Thymus (tissue), 11 donors: Measurements from ENCODE around the gene SIM2. TPM values are rescaled to one million over a fixed set of nuclear protein-coding genes. Genes with fewer than 3 reads are reported as not detected.

Source experiments
- DNase-seq, 9 donors: peaks; one replicate each; pipeline ENCODE4 v3.0.0-alpha.2; 2013; ENCODE audit warnings: low spot score in 9 of 9, low read depth in 6 of 9, missing footprints in 1 of 9
- H3K27ac ChIP-seq, 2 donors: one replicate each; pipeline ENCODE4 v1.5.1; 2013; ENCODE audit warnings: control low read depth in 1 of 2, low read depth in 1 of 2, low read length in 1 of 2, mild to moderate bottlenecking in 1 of 2, moderate library complexity in 1 of 2
- H3K27me3 ChIP-seq, 2 donors: one replicate each; pipeline ENCODE4 v1.5.1; 2013; ENCODE audit warnings: low read length in 1 of 2; ENCODE audit not compliant: control insufficient read depth in 2 of 2, insufficient read depth in 1 of 2
- H3K36me3 ChIP-seq, 2 donors: one replicate each; pipeline ENCODE4 v1.5.1; 2013; ENCODE audit warnings: low read length in 1 of 2, mild to moderate bottlenecking in 1 of 2, moderate library complexity in 1 of 2; ENCODE audit not compliant: control insufficient read depth in 2 of 2, insufficient read depth in 2 of 2
- H3K4me1 ChIP-seq, 2 donors: one replicate each; pipeline ENCODE4 v1.5.1; 2013; ENCODE audit warnings: low read length in 2 of 2; ENCODE audit not compliant: control insufficient read depth in 2 of 2, insufficient read depth in 2 of 2
- H3K4me3 ChIP-seq, 2 donors: one replicate each; pipeline ENCODE4 v1.5.1; 2013; ENCODE audit warnings: low read length in 2 of 2, control low read depth in 1 of 2, mild to moderate bottlenecking in 1 of 2
- H3K9me3 ChIP-seq, 2 donors: one replicate each; pipeline ENCODE4 v1.5.1; 2013; ENCODE audit warnings: low read length in 1 of 2, mild to moderate bottlenecking in 1 of 2; ENCODE audit not compliant: control insufficient read depth in 2 of 2, insufficient read depth in 1 of 2
- WGBS: extraction: QIAGEN DNeasy Blood & Tissue Kit; methylation state at CpG from one replicate; pipeline ENCODE4 v1.1.7; 2013; 5-methylcytosine and 5-hydroxymethylcytosine counted together
- polyA plus RNA-seq: library from polyadenylated mRNA; stranded (reverse); fragments of 200-250 nt; gene quantifications from one replicate; pipeline ENCODE4 v1.2.3, GENCODE V29; 2013
- total RNA-seq: library from RNA; stranded (reverse); fragments of 120-200 nt; gene quantifications from one replicate; pipeline ENCODE4 v1.2.4, GENCODE V29; 2013
- donor health status: healthy.

The SIM2 gene
- total and polyA plus RNA-seq, 2 donors, result 0.07 TPM; not detected in 1

- Histone ChIP-seq H3K27me3 (peaks cover 49 to 75% of the 10 kb centered on the region in 2 donors), H3K27ac (no peak overlapping the region), H3K4me3 (peak overlapping the region in 1 of 2 donors; percentile 32), H3K4me1 (peaks cover 3 to 4% of the 10 kb centered on the region in 2 donors), H3K9me3 (no peaks in the 10 kb centered on the region), H3K36me3 (no peaks in the 10 kb centered on the region)
- peak in 1 of 9 donors; percentile 20 for DNase-seq
- 3% methylated on average over 80 of the region's 80 CpGs for WGBS
Measured at GRCh38 chr21:36747815-36748383, 49.0 kb downstream of the SIM2 start.

GRCh38 chr21:36749935-36750575 is 51.1 kb downstream of the SIM2 start:
- no peaks in the 10 kb centered on the region for H3K36me3 ChIP-seq
- H3K4me1 ChIP-seq, result peaks cover 3 to 4% of the 10 kb centered on the region in 2 donors
- H3K27ac ChIP-seq, result no peak overlapping the region
- whole genome bisulfite sequencing, result 91% methylated on average over 14 of the region's 14 CpGs
- no peak for DNase-seq
- no peaks in the 10 kb centered on the region for H3K9me3 ChIP-seq
- H3K4me3 ChIP-seq, result no peak overlapping the region
- peaks cover 47 to 55% of the 10 kb centered on the region in 2 donors for H3K27me3 ChIP-seq

GRCh38 chr21:36750576-36750959 is 51.7 kb downstream of the SIM2 start:
- 98% methylated on average over 2 of the region's 2 CpGs for WGBS
- H3K27ac ChIP-seq, result no peak overlapping the region
- no peaks in the 10 kb centered on the region for H3K36me3 ChIP-seq
- no peak for DNase-seq
- H3K27me3 ChIP-seq, result peaks cover 42 to 50% of the 10 kb centered on the region in 2 donors
- H3K4me1 ChIP-seq, result peaks cover 3 to 4% of the 10 kb centered on the region in 2 donors
- no peaks in the 10 kb centered on the region for H3K9me3 ChIP-seq
- no peak overlapping the region for H3K4me3 ChIP-seq

GRCh38 chr21:36751383-36751782 is 52.5 kb downstream of the SIM2 start:
- WGBS, result 85% methylated on average over 10 of the region's 10 CpGs
- no peak overlapping the region for H3K27ac ChIP-seq
- DNase-seq, result no peak

GRCh38 chr21:36753556-36753955 is 54.6 kb downstream of the SIM2 start:
- Histone ChIP-seq H3K4me1 (no peaks in the 10 kb centered on the region), H3K27me3 (peaks cover 14 to 24% of the 10 kb centered on the region in 2 donors), H3K36me3 (no peaks in the 10 kb centered on the region), H3K9me3 (no peaks in the 10 kb centered on the region), H3K27ac (no peak overlapping the region), H3K4me3 (no peak overlapping the region)
- DNase-seq, result no peak
- 98% methylated on average over 3 of the region's 3 CpGs for WGBS

More at GRCh38 chr21:36751383-36751782, 52.5 kb downstream of the SIM2 start:
- H3K27me3 ChIP-seq, result peaks cover 35 to 42% of the 10 kb centered on the region in 2 donors
- H3K9me3 ChIP-seq, result no peaks in the 10 kb centered on the region
- H3K4me1 ChIP-seq, result peaks cover 3 to 4% of the 10 kb centered on the region in 2 donors
- no peak overlapping the region for H3K4me3 ChIP-seq
- H3K36me3 ChIP-seq, result no peaks in the 10 kb centered on the region

- no peaks in the 10 kb centered on the region for H3K36me3 ChIP-seq
Measured at GRCh38 chr21:36754241-36754898, 55.5 kb downstream of the SIM2 start.

GRCh38 chr21:36756527-36756926 is 57.6 kb downstream of the SIM2 start:
- DNase-seq, result no peak
- no peak overlapping the region for H3K27ac ChIP-seq
- peaks cover under 1 to 7% of the 10 kb centered on the region in 2 donors for H3K4me1 ChIP-seq
- H3K27me3 ChIP-seq, result peaks cover 0 to under 1% of the 10 kb centered on the region in 2 donors
- 97% methylated on average over 7 of the region's 7 CpGs for WGBS
- no peak overlapping the region for H3K4me3 ChIP-seq
- no peaks in the 10 kb centered on the region for H3K36me3 ChIP-seq
- no peaks in the 10 kb centered on the region for H3K9me3 ChIP-seq

More at GRCh38 chr21:36754241-36754898, 55.5 kb downstream of the SIM2 start:
- no peak overlapping the region for H3K4me3 ChIP-seq
- H3K9me3 ChIP-seq, result no peaks in the 10 kb centered on the region
- no peak overlapping the region for H3K27ac ChIP-seq
- no peak for DNase-seq
- WGBS, result 97% methylated on average over 22 of the region's 22 CpGs
- H3K4me1 ChIP-seq, result no peaks in the 10 kb centered on the region
- H3K27me3 ChIP-seq, result peaks cover 6 to 17% of the 10 kb centered on the region in 2 donors

- Histone ChIP-seq H3K4me3 (no peak overlapping the region), H3K36me3 (no peaks in the 10 kb centered on the region), H3K27me3 (no peaks in the 10 kb centered on the region), H3K4me1 (peaks cover 7 to 13% of the 10 kb centered on the region in 2 donors), H3K9me3 (no peaks in the 10 kb centered on the region), H3K27ac (no peak overlapping the region)
- DNase-seq, result no peak
- WGBS, result 95% methylated on average over 6 of the region's 6 CpGs
Measured at GRCh38 chr21:36757196-36757595, 58.3 kb downstream of the SIM2 start.
